ENCODE measurements around the gene HSD17B11.

HSD17B11 gene, protein sequence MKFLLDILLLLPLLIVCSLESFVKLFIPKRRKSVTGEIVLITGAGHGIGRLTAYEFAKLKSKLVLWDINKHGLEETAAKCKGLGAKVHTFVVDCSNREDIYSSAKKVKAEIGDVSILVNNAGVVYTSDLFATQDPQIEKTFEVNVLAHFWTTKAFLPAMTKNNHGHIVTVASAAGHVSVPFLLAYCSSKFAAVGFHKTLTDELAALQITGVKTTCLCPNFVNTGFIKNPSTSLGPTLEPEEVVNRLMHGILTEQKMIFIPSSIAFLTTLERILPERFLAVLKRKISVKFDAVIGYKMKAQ

DNA sequence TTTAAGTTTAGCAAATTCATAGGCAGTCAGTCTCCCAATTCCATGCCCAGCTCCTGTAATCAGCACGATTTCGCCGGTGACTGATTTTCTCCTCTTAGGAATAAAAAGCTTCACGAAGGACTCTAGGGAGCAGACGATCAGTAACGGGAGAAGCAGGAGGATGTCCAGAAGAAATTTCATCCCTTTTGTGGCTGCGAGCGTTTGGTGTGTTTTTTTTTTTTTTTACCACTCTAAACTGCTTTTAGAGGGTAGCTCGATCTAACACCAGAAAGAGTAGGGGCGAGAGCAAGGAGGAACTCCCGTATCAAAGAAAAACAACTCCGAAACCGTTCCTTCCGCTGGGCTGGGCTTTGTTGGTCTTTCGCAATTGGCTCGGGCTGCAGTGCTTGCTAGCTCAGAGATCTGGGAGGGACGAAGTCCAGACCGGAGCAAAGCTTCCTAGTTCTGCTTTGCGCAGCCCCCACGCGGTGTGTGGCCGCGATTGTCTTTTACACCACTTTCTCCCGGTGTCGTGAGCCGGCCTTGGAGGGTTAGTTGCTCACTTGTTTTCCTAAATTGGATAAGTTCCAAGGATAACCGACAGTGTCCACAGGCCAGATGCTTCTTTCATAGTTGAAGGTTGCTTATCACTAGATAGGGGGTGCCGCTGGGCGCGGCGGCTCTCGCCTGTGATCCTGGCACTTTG is at the start of gene HSD17B11:
Gene HSD17B11 (minus strand): TSS at position 298 of the 685 bp plus-strand sequence. CDS start 118 bp downstream, at position 180.
- DNase-seq (ENCODE audit: low spot score): peak; percentile 94
- peak within 1 kb of the TSS; percentile 77 for H3K4me3 ChIP-seq

DNA sequence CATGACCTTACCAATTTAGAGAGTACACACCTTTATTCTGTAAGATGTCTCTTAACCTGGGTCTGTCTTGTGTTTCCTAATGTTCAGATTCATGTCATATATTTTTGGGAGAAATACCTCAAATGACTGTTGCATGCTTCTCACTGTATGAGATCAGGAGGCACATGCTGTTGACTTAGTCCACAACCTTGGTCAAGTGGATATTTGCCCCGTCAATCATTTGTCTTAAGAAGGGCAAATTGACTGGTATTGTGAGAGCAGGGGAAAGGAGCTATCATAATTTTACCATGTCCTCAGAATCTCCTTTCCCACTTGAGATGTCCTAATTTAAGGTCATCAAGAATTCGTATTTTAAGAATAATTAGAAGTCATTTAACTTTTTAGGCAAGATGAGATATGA is 42.4 kb upstream of the HSD17B11 start:
- TF ChIP-seq, protein P1, sequence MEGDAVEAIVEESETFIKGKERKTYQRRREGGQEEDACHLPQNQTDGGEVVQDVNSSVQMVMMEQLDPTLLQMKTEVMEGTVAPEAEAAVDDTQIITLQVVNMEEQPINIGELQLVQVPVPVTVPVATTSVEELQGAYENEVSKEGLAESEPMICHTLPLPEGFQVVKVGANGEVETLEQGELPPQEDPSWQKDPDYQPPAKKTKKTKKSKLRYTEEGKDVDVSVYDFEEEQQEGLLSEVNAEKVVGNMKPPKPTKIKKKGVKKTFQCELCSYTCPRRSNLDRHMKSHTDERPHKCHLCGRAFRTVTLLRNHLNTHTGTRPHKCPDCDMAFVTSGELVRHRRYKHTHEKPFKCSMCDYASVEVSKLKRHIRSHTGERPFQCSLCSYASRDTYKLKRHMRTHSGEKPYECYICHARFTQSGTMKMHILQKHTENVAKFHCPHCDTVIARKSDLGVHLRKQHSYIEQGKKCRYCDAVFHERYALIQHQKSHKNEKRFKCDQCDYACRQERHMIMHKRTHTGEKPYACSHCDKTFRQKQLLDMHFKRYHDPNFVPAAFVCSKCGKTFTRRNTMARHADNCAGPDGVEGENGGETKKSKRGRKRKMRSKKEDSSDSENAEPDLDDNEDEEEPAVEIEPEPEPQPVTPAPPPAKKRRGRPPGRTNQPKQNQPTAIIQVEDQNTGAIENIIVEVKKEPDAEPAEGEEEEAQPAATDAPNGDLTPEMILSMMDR (IDR thresholded peaks at IDR 0.05): no peak
- Histone ChIP-seq H3K27ac (no peak overlapping the region), H3K4me3 (no peak overlapping the region)
- DNase-seq (ENCODE audit: low spot score): no peak

More for the DNA sequence above, at the start of gene HSD17B11:
- peak within 1 kb of the TSS; percentile 70 to 90 for H3K27ac ChIP-seq
- TF ChIP-seq, protein P1 (IDR thresholded peaks at IDR 0.05): no peak

DNA sequence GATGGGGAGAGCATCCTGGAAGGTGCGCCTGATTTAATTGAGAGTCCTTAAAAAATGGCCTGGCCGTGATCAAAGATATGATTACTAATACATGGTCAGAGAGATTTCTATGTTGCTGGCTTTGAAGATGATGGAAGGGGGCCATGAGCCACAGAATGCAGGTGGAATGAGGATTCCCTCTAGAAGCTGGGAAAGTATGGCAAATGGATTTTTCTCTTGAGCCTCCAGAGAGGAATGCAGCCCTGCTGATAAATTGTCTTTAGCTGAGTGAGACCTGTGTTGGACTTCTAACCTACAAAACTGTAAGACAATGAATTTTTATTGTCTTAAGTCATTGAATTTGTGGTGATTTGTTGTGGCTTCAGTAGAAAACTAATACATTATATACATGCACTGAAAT is 39.0 kb upstream of the HSD17B11 start:
- TF ChIP-seq, protein P1 (IDR thresholded peaks at IDR 0.05): no peak
- H3K4me3 ChIP-seq: no peak overlapping the region
- no peak overlapping the region for H3K27ac ChIP-seq
- no peak for DNase-seq (ENCODE audit: low spot score)

DNA sequence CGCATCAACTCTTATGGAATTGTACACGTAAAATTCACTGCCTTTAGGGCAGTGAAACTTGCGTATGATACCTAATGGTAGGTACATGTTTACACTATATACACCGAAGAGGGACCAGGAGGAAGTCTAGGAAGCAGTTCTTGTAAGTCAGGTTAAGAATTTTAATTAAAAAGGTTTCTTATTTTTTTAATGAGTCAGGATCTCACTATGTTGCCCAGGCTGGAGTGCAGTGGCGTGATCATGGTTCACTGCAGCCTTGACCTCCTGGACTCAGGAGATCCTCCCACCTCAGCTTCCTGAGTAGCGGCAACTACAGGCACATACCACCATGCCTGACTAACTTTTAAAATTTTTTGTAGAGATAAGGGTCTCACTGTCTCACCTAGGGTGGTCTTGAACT is 38.0 kb upstream of the HSD17B11 start:
- TF ChIP-seq, protein P1 (IDR thresholded peaks at IDR 0.05): no peak

DNA sequence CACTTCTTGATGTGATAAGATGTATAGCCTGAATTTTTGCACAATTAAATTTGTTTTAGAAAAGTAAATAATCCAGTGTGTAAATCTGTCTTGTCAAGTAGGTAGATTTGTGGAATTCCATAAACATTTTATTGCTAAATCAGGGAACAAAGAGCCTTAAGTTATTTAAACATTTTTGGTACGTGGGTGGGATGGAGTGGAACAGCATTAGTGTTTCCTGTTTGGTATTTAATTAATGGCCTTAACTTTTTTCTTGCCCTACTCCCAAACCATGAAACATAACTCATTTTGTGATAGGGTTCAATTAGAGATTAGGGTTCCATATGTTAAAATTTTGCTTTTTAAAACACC is 36.5 kb upstream of the HSD17B11 start:
- TF ChIP-seq, protein P1 (IDR thresholded peaks at IDR 0.05): no peak
- H3K27ac ChIP-seq: no peak overlapping the region
- no peak for DNase-seq (ENCODE audit: low spot score)
- H3K4me3 ChIP-seq: no peak overlapping the region

More for the DNA sequence above, 38.0 kb upstream of the HSD17B11 start:
- Histone ChIP-seq H3K4me3 (no peak overlapping the region), H3K27ac (no peak overlapping the region)
- DNase-seq (ENCODE audit: low spot score): no peak

DNA sequence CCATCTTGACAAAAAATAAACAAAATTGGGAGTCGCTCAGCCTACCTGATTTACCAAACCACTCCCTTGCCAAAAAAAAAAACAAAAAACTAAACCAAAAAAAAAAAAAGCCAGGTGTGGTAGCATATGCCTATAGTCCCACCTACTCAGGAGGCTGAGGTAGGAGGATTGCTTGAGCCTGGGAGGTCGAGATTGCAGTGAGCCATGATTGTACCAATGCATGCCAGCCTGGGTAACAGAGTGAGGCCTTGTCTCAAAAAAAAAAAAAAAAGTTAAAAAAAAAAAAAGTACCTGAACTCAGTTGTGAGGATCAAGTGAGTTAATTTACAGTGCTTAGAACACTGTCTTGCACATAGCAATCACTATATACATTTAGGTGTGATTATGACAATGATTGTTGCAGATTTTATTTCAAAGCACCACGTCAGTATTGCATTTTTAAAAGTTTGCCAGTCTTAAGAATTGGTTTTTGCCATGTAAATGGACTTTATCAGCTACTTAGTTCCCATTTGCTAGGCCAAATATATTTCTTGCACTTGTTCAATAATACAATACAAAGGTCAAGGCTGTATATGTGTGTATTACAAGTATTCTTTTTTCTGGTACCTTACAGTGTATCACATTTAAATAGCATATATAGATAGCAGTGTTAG is 36.0 kb upstream of the HSD17B11 start:
- no peak overlapping the region for H3K4me3 ChIP-seq
- TF ChIP-seq, protein P1 (IDR thresholded peaks at IDR 0.05): no peak
- H3K27ac ChIP-seq: no peak overlapping the region
- DNase-seq (ENCODE audit: low spot score): no peak
